Prostate gland (tissue), 2 donors: Measurements from ENCODE around the gene ETV6.

Source experiments
- POLR2A ChIP-seq: fragments of 450-650 bp; IDR thresholded peaks from one replicate; pipeline ENCODE4 v1.6.1; 2016; ENCODE audit warnings: antibody characterized with exemption, mild to moderate bottlenecking
- POLR2AphosphoS5 ChIP-seq: sonication (generic); formaldehyde crosslinking; IDR thresholded peaks from one replicate; pipeline ENCODE4 v1.6.1; 2017; ENCODE audit warnings: antibody characterized with exemption
- TF ChIP-seq, protein P1 (sequence below), 4 experiments: fragments of 200-600 bp in 2 of 4; fragments of 450-650 bp in 2 of 4; sonication (generic) in 2 of 4; IDR thresholded peaks; 1 replicate in 3 of 4; 2 replicates in 1 of 4; pipeline ENCODE4 v1.5.1; 2016 to 2019; ENCODE audit warnings: antibody characterized with exemption in 4 of 4, mild to moderate bottlenecking in 2 of 4, moderate library complexity in 2 of 4

DNA sequence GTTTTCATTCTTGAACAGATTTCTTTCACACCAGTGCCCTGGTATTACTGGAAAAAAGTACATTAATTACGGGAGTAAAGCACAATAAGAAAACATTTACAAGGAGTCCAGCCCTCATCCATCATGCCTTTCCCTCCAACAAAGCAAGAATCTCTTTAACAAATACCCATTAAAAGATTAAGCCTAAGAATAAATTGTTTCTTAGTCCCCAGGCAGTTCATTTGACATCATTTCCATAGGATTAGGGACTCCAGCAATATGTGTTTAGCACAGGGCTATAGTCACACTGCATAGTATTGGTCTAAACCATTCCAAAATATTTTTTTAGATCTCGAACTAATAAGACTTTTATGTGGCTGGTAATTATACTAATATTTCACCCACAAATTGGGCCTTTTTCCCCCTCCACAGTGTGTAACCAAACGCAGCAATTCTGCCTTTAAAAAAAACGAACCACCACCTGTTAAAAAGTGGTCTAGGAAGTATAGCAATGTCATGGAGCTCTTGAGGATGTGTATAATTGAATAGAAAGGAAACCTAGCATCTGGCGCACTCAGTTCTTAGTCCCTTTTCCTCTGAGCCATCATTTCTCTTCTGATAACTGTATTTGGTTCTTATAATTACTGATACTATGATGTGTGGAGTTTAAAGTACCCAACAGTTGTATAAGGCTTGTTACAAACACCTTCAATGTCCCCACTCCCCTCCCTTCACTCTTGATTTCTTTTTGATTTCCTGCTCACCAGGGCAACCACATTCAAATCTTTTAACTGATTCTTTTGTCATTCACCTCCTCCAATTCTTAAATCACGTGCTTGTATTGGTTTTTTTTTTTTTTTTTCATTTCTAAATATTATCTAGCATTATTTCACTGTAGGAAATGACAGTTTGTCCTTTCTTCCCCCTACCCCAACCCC lies 138.7 kb downstream of the ETV6 start:
- TF ChIP-seq, protein P1, sequence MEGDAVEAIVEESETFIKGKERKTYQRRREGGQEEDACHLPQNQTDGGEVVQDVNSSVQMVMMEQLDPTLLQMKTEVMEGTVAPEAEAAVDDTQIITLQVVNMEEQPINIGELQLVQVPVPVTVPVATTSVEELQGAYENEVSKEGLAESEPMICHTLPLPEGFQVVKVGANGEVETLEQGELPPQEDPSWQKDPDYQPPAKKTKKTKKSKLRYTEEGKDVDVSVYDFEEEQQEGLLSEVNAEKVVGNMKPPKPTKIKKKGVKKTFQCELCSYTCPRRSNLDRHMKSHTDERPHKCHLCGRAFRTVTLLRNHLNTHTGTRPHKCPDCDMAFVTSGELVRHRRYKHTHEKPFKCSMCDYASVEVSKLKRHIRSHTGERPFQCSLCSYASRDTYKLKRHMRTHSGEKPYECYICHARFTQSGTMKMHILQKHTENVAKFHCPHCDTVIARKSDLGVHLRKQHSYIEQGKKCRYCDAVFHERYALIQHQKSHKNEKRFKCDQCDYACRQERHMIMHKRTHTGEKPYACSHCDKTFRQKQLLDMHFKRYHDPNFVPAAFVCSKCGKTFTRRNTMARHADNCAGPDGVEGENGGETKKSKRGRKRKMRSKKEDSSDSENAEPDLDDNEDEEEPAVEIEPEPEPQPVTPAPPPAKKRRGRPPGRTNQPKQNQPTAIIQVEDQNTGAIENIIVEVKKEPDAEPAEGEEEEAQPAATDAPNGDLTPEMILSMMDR (IDR thresholded peaks at IDR 0.05): no peak
- TF ChIP-seq POLR2AphosphoS5 (no peak), POLR2A (no peak)
